OCI-LY7 (cell line): ENCODE measurements around the gene HLCS.

Experiments
- EZH2phosphoT487 ChIP-seq: fragments of 200-600 bp; sonication (generic); IDR thresholded peaks from 2 replicates; pipeline ENCODE4 v1.6.1; 2018; ENCODE audit warnings: low read depth, borderline replicate concordance, mild to moderate bottlenecking, mixed run types, antibody characterized with exemption, low read length, moderate library complexity, mixed read lengths
- TF ChIP-seq, protein P1 (sequence below): fragments of 200-600 bp; sonication (generic); conservative IDR thresholded peaks from 2 replicates; pipeline ENCODE4 v1.5.1; 2014; ENCODE audit warnings: mild to moderate bottlenecking, antibody characterized with exemption, low read length, moderate library complexity, mixed read lengths

- TF ChIP-seq, protein P1, sequence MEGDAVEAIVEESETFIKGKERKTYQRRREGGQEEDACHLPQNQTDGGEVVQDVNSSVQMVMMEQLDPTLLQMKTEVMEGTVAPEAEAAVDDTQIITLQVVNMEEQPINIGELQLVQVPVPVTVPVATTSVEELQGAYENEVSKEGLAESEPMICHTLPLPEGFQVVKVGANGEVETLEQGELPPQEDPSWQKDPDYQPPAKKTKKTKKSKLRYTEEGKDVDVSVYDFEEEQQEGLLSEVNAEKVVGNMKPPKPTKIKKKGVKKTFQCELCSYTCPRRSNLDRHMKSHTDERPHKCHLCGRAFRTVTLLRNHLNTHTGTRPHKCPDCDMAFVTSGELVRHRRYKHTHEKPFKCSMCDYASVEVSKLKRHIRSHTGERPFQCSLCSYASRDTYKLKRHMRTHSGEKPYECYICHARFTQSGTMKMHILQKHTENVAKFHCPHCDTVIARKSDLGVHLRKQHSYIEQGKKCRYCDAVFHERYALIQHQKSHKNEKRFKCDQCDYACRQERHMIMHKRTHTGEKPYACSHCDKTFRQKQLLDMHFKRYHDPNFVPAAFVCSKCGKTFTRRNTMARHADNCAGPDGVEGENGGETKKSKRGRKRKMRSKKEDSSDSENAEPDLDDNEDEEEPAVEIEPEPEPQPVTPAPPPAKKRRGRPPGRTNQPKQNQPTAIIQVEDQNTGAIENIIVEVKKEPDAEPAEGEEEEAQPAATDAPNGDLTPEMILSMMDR: no peak
- TF ChIP-seq EZH2phosphoT487: no peak
These were observed 212.1 kb downstream of the HLCS start for GRCh38 chr21:36754241-36754898.
